K562 (cell line): Measurements from ENCODE around the gene TMEM132C. TPM values are rescaled to one million over a fixed set of nuclear protein-coding genes. Genes with fewer than 3 reads are reported as not detected.

Source experiments
- ATAC-seq: fragments of 200-7000 bp; cut with Tn5 transposase; 3 replicates; pipeline ENCODE4 v1.9.1; 2020; ENCODE audit warnings: moderate library complexity
- BruUV-seq: library from RNA; stranded (reverse); fragments of 400-500 nt; replicated peaks from 2 replicates; lab custom pipeline; 2021; lab: Mats Ljungman, UMichigan
- CTCF ChIA-PET: fragments of 300-600 bp; formaldehyde crosslinking; extraction: SDS; loops from one replicate; lab custom pipeline; 2021; ENCODE audit warnings: low intra/inter-chr PET ratio; lab: Yijun Ruan, JAX
- POLR2A ChIA-PET: fragments of 300-600, 350-650 bp; sonication (Branson Sonifier 250); formaldehyde crosslinking; extraction: SDS; loops from one replicate; lab custom pipeline; 2021; ENCODE audit warnings: antibody characterized with exemption, inconsistent platforms; lab: Yijun Ruan, JAX
- DNase-seq, 4 experiments: peaks; one replicate each; pipeline versions ENCODE4 v3.0.0 to v3.0.0-alpha.2; 2011 to 2018; ENCODE audit warnings: low spot score in 3 of 4, mixed read lengths in 3 of 4; ENCODE audit errors: extremely low read depth in 1 of 4
- FAIRE-seq: peaks from 2 replicates; lab custom pipeline; 2011; peaks lifted over from hg19 to GRCh38; lab: Jason Lieb, UNC
- H2AFZ ChIP-seq: 2 replicates; pipeline ENCODE4 v1.6.0; 2011; ENCODE audit warnings: low read depth, low read length, control low read depth, inconsistent platforms
- H3K27ac ChIP-seq: fragments of 200-600 bp; 3 replicates; pipeline ENCODE4 v1.8.0; 2011; ENCODE audit warnings: low read depth, mild to moderate bottlenecking, control low read depth, inconsistent platforms, low read length, moderate library complexity, mixed read lengths; ENCODE audit errors: extremely low read depth
- H3K27me3 ChIP-seq, 2 experiments: fragments of 300-600 bp in 1 of 2; 2 replicates in 1 of 2; 3 replicates in 1 of 2; pipeline versions ENCODE4 v1.6.0 to v1.8.0; 2011; ENCODE audit warnings: inconsistent platforms in 2 of 2, low read length in 2 of 2, mild to moderate bottlenecking in 1 of 2, mixed read lengths in 1 of 2, moderate library complexity in 1 of 2; ENCODE audit not compliant: control insufficient read depth in 2 of 2, insufficient read depth in 2 of 2
- H3K36me3 ChIP-seq: fragments of 300-600 bp; 3 replicates; pipeline ENCODE4 v1.8.0; 2011; ENCODE audit warnings: mild to moderate bottlenecking, low read length, inconsistent platforms; ENCODE audit not compliant: control insufficient read depth, insufficient read depth
- H3K4me1 ChIP-seq, 2 experiments: fragments of 200-600 bp in 1 of 2; replicated peaks in 1 of 2; 2 replicates in 1 of 2; 3 replicates in 1 of 2; pipeline versions ENCODE4 v1.5.1 to v1.8.0; 2011; ENCODE audit warnings: inconsistent platforms in 2 of 2, low read length in 2 of 2, mild to moderate bottlenecking in 1 of 2, mixed read lengths in 1 of 2, moderate library complexity in 1 of 2; ENCODE audit not compliant: control insufficient read depth in 2 of 2, insufficient read depth in 2 of 2
- H3K4me2 ChIP-seq: 2 replicates; pipeline ENCODE4 v1.6.1; 2011; ENCODE audit warnings: low read length, control low read depth, inconsistent platforms, mixed read lengths; ENCODE audit not compliant: insufficient read depth
- H3K4me3 ChIP-seq: fragments of 200-600 bp; sonication (generic), shearing (Covaris generic); 2 replicates; pipeline ENCODE4 v1.5.1; 2016; ENCODE audit warnings: control low read depth, inconsistent platforms
- H3K79me2 ChIP-seq: fragments of 200-600 bp; 3 replicates; pipeline ENCODE4 v1.8.0; 2011; ENCODE audit warnings: low read length, inconsistent platforms; ENCODE audit not compliant: control insufficient read depth, insufficient read depth
- H3K9ac ChIP-seq, 2 experiments: 2 replicates each; pipeline versions ENCODE4 v1.6.0 to v1.6.1; 2011; ENCODE audit warnings: low read depth in 2 of 2, low read length in 2 of 2, control low read depth in 1 of 2, inconsistent platforms in 1 of 2, mild to moderate bottlenecking in 1 of 2, mixed read lengths in 1 of 2; ENCODE audit not compliant: insufficient read depth in 1 of 2
- H3K9me1 ChIP-seq: one replicate; pipeline ENCODE4 v1.6.0; 2011; ENCODE audit warnings: inconsistent platforms, mild to moderate bottlenecking, low read length, moderate library complexity; ENCODE audit not compliant: control insufficient read depth, insufficient read depth
- H3K9me3 ChIP-seq: replicated peaks from 2 replicates; pipeline ENCODE4 v1.5.1; 2011; ENCODE audit warnings: low read depth, low read length, inconsistent platforms; ENCODE audit not compliant: control insufficient read depth, insufficient read depth
- H4K20me1 ChIP-seq: replicated peaks from 2 replicates; pipeline ENCODE4 v1.6.1; 2011; ENCODE audit warnings: low read length, inconsistent platforms, mixed read lengths; ENCODE audit not compliant: control insufficient read depth, insufficient read depth
- BRF1 ChIP-seq: IDR thresholded peaks from 3 replicates; pipeline ENCODE4 v1.6.1; 2011; ENCODE audit warnings: borderline replicate concordance, mild to moderate bottlenecking; ENCODE audit not compliant: insufficient read length; ENCODE audit errors: extremely low read depth
- EGR1 ChIP-seq: fragments of 450-650 bp; conservative IDR thresholded peaks from 2 replicates; pipeline ENCODE4 v1.6.1; 2017; ENCODE audit warnings: mild to moderate bottlenecking
- ETV5 ChIP-seq: sonication (generic); formaldehyde crosslinking; IDR thresholded peaks from 2 replicates; pipeline ENCODE4 v1.4.0; 2020; ENCODE audit warnings: low read depth, mild to moderate bottlenecking, missing genetic modification reagents
- FOXJ2 ChIP-seq: fragments of 200-800 bp; sonication (Bioruptor generic); IDR thresholded peaks from 2 replicates; pipeline ENCODE4 v1.6.1; 2016; ENCODE audit warnings: missing genetic modification characterization, missing compliant biosample characterization
- GABPA ChIP-seq: fragments of 200-800 bp; sonication (Bioruptor generic); conservative IDR thresholded peaks from 2 replicates; pipeline ENCODE4 v1.6.1; 2016; ENCODE audit warnings: low read depth, missing genetic modification characterization, missing compliant biosample characterization
- GTF2F1 ChIP-seq: IDR thresholded peaks from 2 replicates; pipeline ENCODE4 v1.6.1; 2011; ENCODE audit warnings: low read depth, low read length, improper control_type of control experiment
- HDAC3 ChIP-seq: fragments of 450-650 bp; IDR thresholded peaks from 2 replicates; pipeline ENCODE4 v1.6.1; 2018; ENCODE audit warnings: borderline replicate concordance, mild to moderate bottlenecking, moderate library complexity; ENCODE audit not compliant: partially characterized antibody
- MCM7 ChIP-seq, 2 experiments: fragments of 450-650 bp; IDR thresholded peaks; 2 replicates each; pipeline ENCODE4 v1.6.1; 2016 to 2018
- MEF2D ChIP-seq: conservative IDR thresholded peaks from 2 replicates; pipeline ENCODE4 v1.6.1; 2016; ENCODE audit warnings: low read depth, missing genetic modification characterization, missing compliant biosample characterization
- NR3C1 ChIP-seq: sonication (generic); formaldehyde crosslinking; IDR thresholded peaks from 2 replicates; pipeline ENCODE4 v1.8.1; 2022; ENCODE audit warnings: missing genetic modification reagents
- OTX1 ChIP-seq: fragments of 450-650 bp; formaldehyde crosslinking; IDR thresholded peaks from 2 replicates; pipeline ENCODE4 v1.4.0; 2022; ENCODE audit warnings: mild to moderate bottlenecking
- ZNF274 ChIP-seq: IDR thresholded peaks from 2 replicates; pipeline ENCODE4 v1.6.1; 2011; ENCODE audit warnings: low read depth, mild to moderate bottlenecking, low read length, moderate library complexity, borderline replicate concordance
- ZNF311 ChIP-seq: fragments of 250-450 bp; sonication (Bioruptor Pico); IDR thresholded peaks from 2 replicates; pipeline ENCODE4 v1.4.0; 2020; ENCODE audit warnings: mild to moderate bottlenecking, moderate library complexity
- ZNF583 ChIP-seq: fragments of 250-450 bp; sonication (Bioruptor Pico); IDR thresholded peaks from 2 replicates; pipeline ENCODE4 v1.4.0; 2020
- WGBS: fragments of 100-300 bp; shearing (Covaris generic); methylation state at CpG from one replicate; pipeline ENCODE4 v1.1.6; 2016; ENCODE audit warnings: low coverage, mixed read lengths; ENCODE audit not compliant: insufficient coverage; ENCODE audit errors: missing lambda C conversion rate; 5-methylcytosine and 5-hydroxymethylcytosine counted together
- in situ Hi-C: fragments of 300-500 bp; cut with MboI; formaldehyde crosslinking; loops from 4 replicates; pipeline ENCODE4 v1.15.0; 2018; ENCODE audit warnings: inconsistent platforms, mixed read lengths
- intact Hi-C: fragments of 100-400 bp; cut with micrococcal nuclease; formaldehyde crosslinking; loops from 2 replicates; pipeline ENCODE4 v1.14.2; 2022
- polyA plus RNA-seq, 8 experiments: library from polyadenylated mRNA; depleted of rRNA in 4 of 8; stranded (reverse) in 5 of 8; unstranded in 3 of 8; fragments of >200 nt; fragmentation: Nextera tagmentation in 2 of 8; fragmentation: Illumina TruSeq in 1 of 8; extraction: Ambion mirVana in 2 of 8; extraction: Trizol in 1 of 8; gene quantifications; 2 replicates each; pipeline versions ENCODE4 v1.2.1 to v1.2.3, GENCODE V29; 2011 to 2014; ENCODE audit warnings: inconsistent platforms in 1 of 8, missing spikeins in 1 of 8
- total RNA-seq, 7 experiments: library from RNA; depleted of rRNA in 6 of 7; stranded (reverse); fragments of >200 nt in 6 of 7; fragmentation: Illumina TruSeq in 2 of 7; extraction: Trizol in 2 of 7; gene quantifications; 2 replicates each; pipeline versions ENCODE4 v1.2.1 to v1.2.3, GENCODE V29; 2011 to 2021; ENCODE audit warnings: low replicate concordance in 1 of 7
- TF ChIP-seq, protein P1 (sequence below), 3 experiments: fragments of 200-800 bp in 1 of 3; fragments of 250-450 bp in 1 of 3; fragments of 450-650 bp in 1 of 3; sonication (Bioruptor Pico) in 1 of 3; sonication (Bioruptor generic) in 1 of 3; formaldehyde crosslinking in 1 of 3; IDR thresholded peaks; 2 replicates each; pipeline versions ENCODE4 v1.6.1 to v1.8.0; 2016 to 2022; ENCODE audit warnings: mild to moderate bottlenecking in 2 of 3, missing genetic modification characterization in 2 of 3, missing compliant biosample characterization in 1 of 3, moderate library complexity in 1 of 3
- TF ChIP-seq, protein P2 (sequence below): fragments of 250-450 bp; sonication (Bioruptor Pico); IDR thresholded peaks from 2 replicates; pipeline ENCODE4 v1.8.0; 2021; ENCODE audit warnings: moderate library complexity, mild to moderate bottlenecking, inconsistent platforms
- TF ChIP-seq, protein P3 (sequence below), 2 experiments: fragments of 450-650 bp; IDR thresholded peaks; 2 replicates each; pipeline ENCODE4 v1.6.1; 2018; ENCODE audit warnings: mild to moderate bottlenecking in 2 of 2, low read depth in 1 of 2; ENCODE audit not compliant: partially characterized antibody in 2 of 2

TMEM132C gene
- total and polyA plus RNA-seq, 9 of the 15 experiments (the other 6 are each of a cell fraction or from before 2014, with no cell fraction given) = not detected

DNA sequence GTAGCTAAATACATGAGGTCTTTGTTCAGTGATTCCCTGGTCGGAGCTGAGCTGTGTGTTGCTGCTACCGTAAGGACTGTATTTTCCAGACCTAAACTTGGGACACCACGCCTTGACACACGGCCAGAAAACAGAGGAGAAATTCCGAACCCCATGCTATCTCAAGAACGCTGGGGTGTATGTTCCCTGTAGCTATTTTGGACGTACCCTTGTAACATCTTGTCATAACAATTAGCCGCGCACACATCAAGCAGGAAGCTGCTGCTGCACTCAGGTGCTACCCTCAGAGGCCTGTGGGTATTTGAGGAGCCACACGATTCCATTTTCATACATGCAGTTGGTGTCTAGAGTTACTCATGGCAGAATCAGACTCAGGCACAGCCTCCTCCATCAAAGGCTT lies 255.0 kb downstream of the TMEM132C start:
- H3K9me1 ChIP-seq = no peaks in the 10 kb centered on the region
- H4K20me1 ChIP-seq = no peaks in the 10 kb centered on the region
- no peaks in the 10 kb centered on the region for H3K9me3 ChIP-seq
- no peak overlapping the region for H3K9ac ChIP-seq
- H2AFZ ChIP-seq = no peak overlapping the region
- 2% methylated on average over 9 of the region's 10 CpGs for WGBS
- H3K4me2 ChIP-seq = no peak overlapping the region
- intact Hi-C loops (no loop called here), in situ Hi-C loops (no loop called here)
- no peak overlapping the region for H3K4me3 ChIP-seq
- POLR2A ChIA-PET = no interaction called here
- no peaks in the 10 kb centered on the region for H3K27me3 ChIP-seq
- no peaks in the 10 kb centered on the region for H3K36me3 ChIP-seq
- H3K27ac ChIP-seq = no peak overlapping the region
- ATAC-seq = no peak
- CTCF ChIA-PET = no interaction called here
- no peak for FAIRE-seq
- no peaks in the 10 kb centered on the region for H3K79me2 ChIP-seq
- DNase-seq = no peak
- H3K4me1 ChIP-seq = no peaks in the 10 kb centered on the region
- no TSS peak for BruUV-seq
- TF ChIP-seq ZNF583 (CRISPR knock-in tag) (no peak), ZNF311 (no peak), HDAC3 (no peak), GABPA (tag) (no peak), ZNF274 (no peak), BRF1 (no peak), FOXJ2 (tag) (no peak), GTF2F1 (no peak), EGR1 (no peak), MEF2D (tag) (no peak), OTX1 (no peak), NR3C1 (CRISPR knock-in tag) (no peak), ETV5 (CRISPR knock-in tag) (no peak), MCM7 (IDR thresholded peaks at IDR 0.05) (no peak)
- TF ChIP-seq, protein P1, sequence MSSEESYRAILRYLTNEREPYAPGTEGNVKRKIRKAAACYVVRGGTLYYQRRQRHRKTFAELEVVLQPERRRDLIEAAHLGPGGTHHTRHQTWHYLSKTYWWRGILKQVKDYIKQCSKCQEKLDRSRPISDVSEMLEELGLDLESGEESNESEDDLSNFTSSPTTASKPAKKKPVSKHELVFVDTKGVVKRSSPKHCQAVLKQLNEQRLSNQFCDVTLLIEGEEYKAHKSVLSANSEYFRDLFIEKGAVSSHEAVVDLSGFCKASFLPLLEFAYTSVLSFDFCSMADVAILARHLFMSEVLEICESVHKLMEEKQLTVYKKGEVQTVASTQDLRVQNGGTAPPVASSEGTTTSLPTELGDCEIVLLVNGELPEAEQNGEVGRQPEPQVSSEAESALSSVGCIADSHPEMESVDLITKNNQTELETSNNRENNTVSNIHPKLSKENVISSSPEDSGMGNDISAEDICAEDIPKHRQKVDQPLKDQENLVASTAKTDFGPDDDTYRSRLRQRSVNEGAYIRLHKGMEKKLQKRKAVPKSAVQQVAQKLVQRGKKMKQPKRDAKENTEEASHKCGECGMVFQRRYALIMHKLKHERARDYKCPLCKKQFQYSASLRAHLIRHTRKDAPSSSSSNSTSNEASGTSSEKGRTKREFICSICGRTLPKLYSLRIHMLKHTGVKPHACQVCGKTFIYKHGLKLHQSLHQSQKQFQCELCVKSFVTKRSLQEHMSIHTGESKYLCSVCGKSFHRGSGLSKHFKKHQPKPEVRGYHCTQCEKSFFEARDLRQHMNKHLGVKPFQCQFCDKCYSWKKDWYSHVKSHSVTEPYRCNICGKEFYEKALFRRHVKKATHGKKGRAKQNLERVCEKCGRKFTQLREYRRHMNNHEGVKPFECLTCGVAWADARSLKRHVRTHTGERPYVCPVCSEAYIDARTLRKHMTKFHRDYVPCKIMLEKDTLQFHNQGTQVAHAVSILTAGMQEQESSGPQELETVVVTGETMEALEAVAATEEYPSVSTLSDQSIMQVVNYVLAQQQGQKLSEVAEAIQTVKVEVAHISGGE (CRISPR knock-in tag; IDR thresholded peaks at IDR 0.05) = no peak
- TF ChIP-seq, protein P2, sequence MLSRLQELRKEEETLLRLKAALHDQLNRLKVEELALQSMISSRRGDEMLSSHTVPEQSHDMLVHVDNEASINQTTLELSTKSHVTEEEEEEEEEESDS (CRISPR knock-in tag) = no peak
- TF ChIP-seq, protein P3, sequence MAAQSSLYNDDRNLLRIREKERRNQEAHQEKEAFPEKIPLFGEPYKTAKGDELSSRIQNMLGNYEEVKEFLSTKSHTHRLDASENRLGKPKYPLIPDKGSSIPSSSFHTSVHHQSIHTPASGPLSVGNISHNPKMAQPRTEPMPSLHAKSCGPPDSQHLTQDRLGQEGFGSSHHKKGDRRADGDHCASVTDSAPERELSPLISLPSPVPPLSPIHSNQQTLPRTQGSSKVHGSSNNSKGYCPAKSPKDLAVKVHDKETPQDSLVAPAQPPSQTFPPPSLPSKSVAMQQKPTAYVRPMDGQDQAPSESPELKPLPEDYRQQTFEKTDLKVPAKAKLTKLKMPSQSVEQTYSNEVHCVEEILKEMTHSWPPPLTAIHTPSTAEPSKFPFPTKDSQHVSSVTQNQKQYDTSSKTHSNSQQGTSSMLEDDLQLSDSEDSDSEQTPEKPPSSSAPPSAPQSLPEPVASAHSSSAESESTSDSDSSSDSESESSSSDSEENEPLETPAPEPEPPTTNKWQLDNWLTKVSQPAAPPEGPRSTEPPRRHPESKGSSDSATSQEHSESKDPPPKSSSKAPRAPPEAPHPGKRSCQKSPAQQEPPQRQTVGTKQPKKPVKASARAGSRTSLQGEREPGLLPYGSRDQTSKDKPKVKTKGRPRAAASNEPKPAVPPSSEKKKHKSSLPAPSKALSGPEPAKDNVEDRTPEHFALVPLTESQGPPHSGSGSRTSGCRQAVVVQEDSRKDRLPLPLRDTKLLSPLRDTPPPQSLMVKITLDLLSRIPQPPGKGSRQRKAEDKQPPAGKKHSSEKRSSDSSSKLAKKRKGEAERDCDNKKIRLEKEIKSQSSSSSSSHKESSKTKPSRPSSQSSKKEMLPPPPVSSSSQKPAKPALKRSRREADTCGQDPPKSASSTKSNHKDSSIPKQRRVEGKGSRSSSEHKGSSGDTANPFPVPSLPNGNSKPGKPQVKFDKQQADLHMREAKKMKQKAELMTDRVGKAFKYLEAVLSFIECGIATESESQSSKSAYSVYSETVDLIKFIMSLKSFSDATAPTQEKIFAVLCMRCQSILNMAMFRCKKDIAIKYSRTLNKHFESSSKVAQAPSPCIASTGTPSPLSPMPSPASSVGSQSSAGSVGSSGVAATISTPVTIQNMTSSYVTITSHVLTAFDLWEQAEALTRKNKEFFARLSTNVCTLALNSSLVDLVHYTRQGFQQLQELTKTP (IDR thresholded peaks at IDR 0.05; ENCODE audit: low read depth in 1 of 2, partially characterized antibody in 2 of 2) = no peak
